Esophagus squamous epithelium (tissue), 4 donors: ENCODE measurements around the gene CNPPD1.

Experiments used
- POLR2A ChIP-seq, 4 donors: fragments of 450-650 bp; IDR thresholded peaks; one replicate each; pipeline ENCODE4 v1.6.1; 2017; ENCODE audit warnings: antibody characterized with exemption in 4 of 4, mild to moderate bottlenecking in 4 of 4, moderate library complexity in 3 of 4
- TF ChIP-seq, protein P1 (sequence below), 6 experiments: fragments of 450-650 bp in 4 of 6; fragments of 200-600 bp in 2 of 6; sonication (generic) in 2 of 6; IDR thresholded peaks; one replicate each; pipeline ENCODE4 v1.5.1; 2016 to 2019; ENCODE audit warnings: antibody characterized with exemption in 6 of 6, mild to moderate bottlenecking in 4 of 6, moderate library complexity in 4 of 6

DNA sequence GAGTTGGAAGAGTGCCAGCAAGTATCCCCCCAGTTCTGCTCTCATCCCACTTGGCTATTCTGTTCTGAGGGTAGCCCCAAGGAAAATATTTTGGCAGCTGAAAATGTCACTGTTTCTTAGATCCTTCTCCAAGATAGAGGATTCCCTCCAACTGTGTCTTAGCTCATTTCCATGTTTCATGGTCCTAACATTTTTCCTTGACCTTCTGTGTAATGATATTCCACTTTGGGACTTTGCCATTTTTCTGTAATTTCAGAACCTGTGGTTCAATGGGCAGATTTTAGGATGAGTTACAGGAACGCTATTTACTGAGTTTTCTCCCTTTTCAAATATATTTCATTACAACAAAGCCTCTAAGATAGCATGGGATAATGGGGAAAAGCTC is 50.8 kb downstream of the CNPPD1 start:
- no peak for TF ChIP-seq POLR2A (IDR thresholded peaks at IDR 0.05)
- TF ChIP-seq, protein P1, sequence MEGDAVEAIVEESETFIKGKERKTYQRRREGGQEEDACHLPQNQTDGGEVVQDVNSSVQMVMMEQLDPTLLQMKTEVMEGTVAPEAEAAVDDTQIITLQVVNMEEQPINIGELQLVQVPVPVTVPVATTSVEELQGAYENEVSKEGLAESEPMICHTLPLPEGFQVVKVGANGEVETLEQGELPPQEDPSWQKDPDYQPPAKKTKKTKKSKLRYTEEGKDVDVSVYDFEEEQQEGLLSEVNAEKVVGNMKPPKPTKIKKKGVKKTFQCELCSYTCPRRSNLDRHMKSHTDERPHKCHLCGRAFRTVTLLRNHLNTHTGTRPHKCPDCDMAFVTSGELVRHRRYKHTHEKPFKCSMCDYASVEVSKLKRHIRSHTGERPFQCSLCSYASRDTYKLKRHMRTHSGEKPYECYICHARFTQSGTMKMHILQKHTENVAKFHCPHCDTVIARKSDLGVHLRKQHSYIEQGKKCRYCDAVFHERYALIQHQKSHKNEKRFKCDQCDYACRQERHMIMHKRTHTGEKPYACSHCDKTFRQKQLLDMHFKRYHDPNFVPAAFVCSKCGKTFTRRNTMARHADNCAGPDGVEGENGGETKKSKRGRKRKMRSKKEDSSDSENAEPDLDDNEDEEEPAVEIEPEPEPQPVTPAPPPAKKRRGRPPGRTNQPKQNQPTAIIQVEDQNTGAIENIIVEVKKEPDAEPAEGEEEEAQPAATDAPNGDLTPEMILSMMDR (IDR thresholded peaks at IDR 0.05) = no peak
